ENCODE data around the gene OR2A5. TPM values are rescaled to one million over a fixed set of nuclear protein-coding genes. Genes with fewer than 3 reads are reported as not detected.
A peak's percentile ranks its signal among the peaks of the same experiment; 100 is the strongest.

OR2A5 gene
- total RNA-seq, 4 donors from 2014 or later: not detected

- no peaks in the 10 kb centered on the region for H3K9me3 ChIP-seq
- in situ Hi-C loops (cut with MboI; ENCODE audit: low pct_ligation_motif_present in 1 of 4, low pct_unique_long_range_greater_than_20kb in 1 of 4, low sequenced_read_pairs in 3 of 4) (no loop called here), intact Hi-C loops (cut with DNase I; ENCODE audit: low total_unique reads) (no loop called here)
- H3K27ac ChIP-seq: no peak overlapping the region
- H3K4me1 ChIP-seq: no peaks in the 10 kb centered on the region
- H3K4me3 ChIP-seq: no peak overlapping the region
- WGBS, 2 donors (ENCODE audit: low coverage in 1 of 2): 75 to 81% methylated on average over 4 of the region's 4 CpGs
- no peaks in the 10 kb centered on the region for H3K36me3 ChIP-seq
- H3K27me3 ChIP-seq: no peaks in the 10 kb centered on the region
- TF ChIP-seq POLR2AphosphoS5 (IDR thresholded peaks at IDR 0.05) (no peak), POLR2A (IDR thresholded peaks at IDR 0.05) (no peak), EP300 (IDR thresholded peaks at IDR 0.05; ENCODE audit: low read depth) (no peak)
- TF ChIP-seq, protein P1, sequence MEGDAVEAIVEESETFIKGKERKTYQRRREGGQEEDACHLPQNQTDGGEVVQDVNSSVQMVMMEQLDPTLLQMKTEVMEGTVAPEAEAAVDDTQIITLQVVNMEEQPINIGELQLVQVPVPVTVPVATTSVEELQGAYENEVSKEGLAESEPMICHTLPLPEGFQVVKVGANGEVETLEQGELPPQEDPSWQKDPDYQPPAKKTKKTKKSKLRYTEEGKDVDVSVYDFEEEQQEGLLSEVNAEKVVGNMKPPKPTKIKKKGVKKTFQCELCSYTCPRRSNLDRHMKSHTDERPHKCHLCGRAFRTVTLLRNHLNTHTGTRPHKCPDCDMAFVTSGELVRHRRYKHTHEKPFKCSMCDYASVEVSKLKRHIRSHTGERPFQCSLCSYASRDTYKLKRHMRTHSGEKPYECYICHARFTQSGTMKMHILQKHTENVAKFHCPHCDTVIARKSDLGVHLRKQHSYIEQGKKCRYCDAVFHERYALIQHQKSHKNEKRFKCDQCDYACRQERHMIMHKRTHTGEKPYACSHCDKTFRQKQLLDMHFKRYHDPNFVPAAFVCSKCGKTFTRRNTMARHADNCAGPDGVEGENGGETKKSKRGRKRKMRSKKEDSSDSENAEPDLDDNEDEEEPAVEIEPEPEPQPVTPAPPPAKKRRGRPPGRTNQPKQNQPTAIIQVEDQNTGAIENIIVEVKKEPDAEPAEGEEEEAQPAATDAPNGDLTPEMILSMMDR (IDR thresholded peaks at IDR 0.05): no peak
- DNase-seq: no peak
These were observed 25.4 kb upstream of the OR2A5 start for GRCh38 chr7:144023171-144023827.

GRCh38 chr7:144024213-144024612 is 24.5 kb upstream of the OR2A5 start:
- intact Hi-C loops (cut with DNase I; ENCODE audit: low total_unique reads) (no loop called here), in situ Hi-C loops (cut with MboI; ENCODE audit: low pct_ligation_motif_present in 1 of 4, low pct_unique_long_range_greater_than_20kb in 1 of 4, low sequenced_read_pairs in 3 of 4) (no loop called here)
- no peaks in the 10 kb centered on the region for H3K27me3 ChIP-seq
- no peaks in the 10 kb centered on the region for H3K4me1 ChIP-seq
- H3K9me3 ChIP-seq: no peaks in the 10 kb centered on the region
- TF ChIP-seq, protein P1 (IDR thresholded peaks at IDR 0.05): no peak
- TF ChIP-seq POLR2A (IDR thresholded peaks at IDR 0.05) (no peak), POLR2AphosphoS5 (IDR thresholded peaks at IDR 0.05) (no peak), EP300 (IDR thresholded peaks at IDR 0.05; ENCODE audit: low read depth) (no peak)
- H3K36me3 ChIP-seq: no peaks in the 10 kb centered on the region
- H3K27ac ChIP-seq: no peak overlapping the region
- no peak for DNase-seq
- H3K4me3 ChIP-seq: no peak overlapping the region
- 73 to 81% methylated on average over 3 of the region's 3 CpGs for WGBS, 2 donors (ENCODE audit: low coverage in 1 of 2)

GRCh38 chr7:144026203-144026883 is 22.4 kb upstream of the OR2A5 start:
- Histone ChIP-seq H3K4me3 (no peak overlapping the region), H3K27ac (no peak overlapping the region), H3K9me3 (no peaks in the 10 kb centered on the region), H3K4me1 (no peaks in the 10 kb centered on the region), H3K36me3 (no peaks in the 10 kb centered on the region), H3K27me3 (no peaks in the 10 kb centered on the region)
- intact Hi-C loops (cut with DNase I; ENCODE audit: low total_unique reads): no loop called here
- in situ Hi-C loops (cut with MboI; ENCODE audit: low pct_ligation_motif_present in 1 of 4, low pct_unique_long_range_greater_than_20kb in 1 of 4, low sequenced_read_pairs in 3 of 4): no loop called here
- TF ChIP-seq EP300 (IDR thresholded peaks at IDR 0.05; ENCODE audit: low read depth): no peak
- TF ChIP-seq POLR2AphosphoS5 (IDR thresholded peaks at IDR 0.05): no peak
- TF ChIP-seq, protein P1 (IDR thresholded peaks at IDR 0.05): no peak
- TF ChIP-seq POLR2A (IDR thresholded peaks at IDR 0.05): no peak
- 55 to 66% methylated on average over 4 of the region's 4 CpGs for WGBS, 2 donors (ENCODE audit: low coverage in 1 of 2)
- no peak for DNase-seq

- Histone ChIP-seq H3K4me3 (no peak overlapping the region), H3K27ac (no peak overlapping the region), H3K36me3 (no peaks in the 10 kb centered on the region), H3K27me3 (no peaks in the 10 kb centered on the region), H3K9me3 (no peaks in the 10 kb centered on the region), H3K4me1 (no peaks in the 10 kb centered on the region)
- intact Hi-C loops (cut with DNase I; ENCODE audit: low total_unique reads) (no loop called here), in situ Hi-C loops (cut with MboI; ENCODE audit: low pct_ligation_motif_present in 1 of 4, low pct_unique_long_range_greater_than_20kb in 1 of 4, low sequenced_read_pairs in 3 of 4) (no loop called here)
- no peak for TF ChIP-seq POLR2AphosphoS5 (IDR thresholded peaks at IDR 0.05)
- TF ChIP-seq, protein P1 (IDR thresholded peaks at IDR 0.05): peak; percentile 31 to 40 (median 38)
- DNase-seq: no peak
- WGBS, 2 donors (ENCODE audit: low coverage in 1 of 2): 7 to 13% methylated on average over 3 of the region's 3 CpGs
These were observed 21.7 kb upstream of the OR2A5 start for GRCh38 chr7:144027070-144027469.
